GM18951 (cell line): Measurements from ENCODE around the gene ANKRD31.
"Not testable (repeated sequence)": the region's sequence is repeated elsewhere in the genome, so short reads cannot be mapped to it uniquely, and the experiment has no call there.

Experiments
- POLR2A ChIP-seq: IDR thresholded peaks from 4 replicates; pipeline ENCODE4 v1.6.1; 2011; ENCODE audit warnings: mild to moderate bottlenecking; ENCODE audit not compliant: insufficient read length, insufficient read depth; ENCODE audit errors: extremely low read depth
- in situ Hi-C: fragments of 300-500 bp; cut with MboI; formaldehyde crosslinking; loops from one replicate; pipeline ENCODE4 v1.12.0; 2022; ENCODE audit warnings: low sequenced_read_pairs, mixed read lengths, inconsistent platforms; ENCODE audit not compliant: unreplicated experiment

Gene ANKRD31

GRCh38 chr5:75168026-75168735, 68.5 kb downstream of the ANKRD31 start:
- in situ Hi-C loops = no loop called here
- no peak for TF ChIP-seq POLR2A

GRCh38 chr5:75167345-75167744, 69.3 kb downstream of the ANKRD31 start:
- TF ChIP-seq POLR2A = no peak
- in situ Hi-C loops = no loop called here

GRCh38 chr5:75161508-75161907, 75.2 kb downstream of the ANKRD31 start:
- in situ Hi-C loops = not testable (repeated sequence)

- no peak for TF ChIP-seq POLR2A
- in situ Hi-C loops = no loop called here
These were observed 80.1 kb downstream of the ANKRD31 start for GRCh38 chr5:75156585-75156984.

- in situ Hi-C loops = no loop called here
These were observed 83.8 kb downstream of the ANKRD31 start for GRCh38 chr5:75152860-75153259.

GRCh38 chr5:75148051-75148450, 88.6 kb downstream of the ANKRD31 start:
- no peak for TF ChIP-seq POLR2A
- in situ Hi-C loops = no loop called here

More at GRCh38 chr5:75152860-75153259, 83.8 kb downstream of the ANKRD31 start:
- no peak for TF ChIP-seq POLR2A

- no peak for TF ChIP-seq POLR2A
- in situ Hi-C loops = no loop called here
These were observed 94.0 kb downstream of the ANKRD31 start for GRCh38 chr5:75142566-75143136.

GRCh38 chr5:75140277-75140676, 96.4 kb downstream of the ANKRD31 start:
- in situ Hi-C loops = no loop called here
- no peak for TF ChIP-seq POLR2A

- TF ChIP-seq POLR2A = no peak
- in situ Hi-C loops = no loop called here
These were observed 98.0 kb downstream of the ANKRD31 start for GRCh38 chr5:75138689-75139088.

- in situ Hi-C loops = no loop called here
- no peak for TF ChIP-seq POLR2A
These were observed 105.8 kb downstream of the ANKRD31 start for GRCh38 chr5:75130818-75131349.

GRCh38 chr5:75116856-75117255, 119.8 kb downstream of the ANKRD31 start:
- TF ChIP-seq POLR2A = no peak
- in situ Hi-C loops = no loop called here

GRCh38 chr5:75114311-75114710, 122.4 kb downstream of the ANKRD31 start:
- in situ Hi-C loops = not testable (repeated sequence)

GRCh38 chr5:75113354-75114113, 123.1 kb downstream of the ANKRD31 start:
- in situ Hi-C loops = no loop called here
- TF ChIP-seq POLR2A = no peak
